Thyroid gland (tissue), 4 donors: ENCODE results near the gene PATL1.

ENCODE experiments used
- CTCF ChIP-seq, 6 experiments: fragments of 200-600 bp in 3 of 6; fragments of 450-650 bp in 3 of 6; sonication (generic) in 3 of 6; IDR thresholded peaks; one replicate each; pipeline ENCODE4 v1.5.1; 2016 to 2019; ENCODE audit warnings: antibody characterized with exemption in 6 of 6, mild to moderate bottlenecking in 2 of 6, inconsistent platforms in 1 of 6, moderate library complexity in 1 of 6
- POLR2A ChIP-seq, 2 donors: fragments of 450-650 bp; IDR thresholded peaks; one replicate each; pipeline ENCODE4 v1.6.1; 2017; ENCODE audit warnings: antibody characterized with exemption in 2 of 2, mild to moderate bottlenecking in 2 of 2, moderate library complexity in 1 of 2

DNA sequence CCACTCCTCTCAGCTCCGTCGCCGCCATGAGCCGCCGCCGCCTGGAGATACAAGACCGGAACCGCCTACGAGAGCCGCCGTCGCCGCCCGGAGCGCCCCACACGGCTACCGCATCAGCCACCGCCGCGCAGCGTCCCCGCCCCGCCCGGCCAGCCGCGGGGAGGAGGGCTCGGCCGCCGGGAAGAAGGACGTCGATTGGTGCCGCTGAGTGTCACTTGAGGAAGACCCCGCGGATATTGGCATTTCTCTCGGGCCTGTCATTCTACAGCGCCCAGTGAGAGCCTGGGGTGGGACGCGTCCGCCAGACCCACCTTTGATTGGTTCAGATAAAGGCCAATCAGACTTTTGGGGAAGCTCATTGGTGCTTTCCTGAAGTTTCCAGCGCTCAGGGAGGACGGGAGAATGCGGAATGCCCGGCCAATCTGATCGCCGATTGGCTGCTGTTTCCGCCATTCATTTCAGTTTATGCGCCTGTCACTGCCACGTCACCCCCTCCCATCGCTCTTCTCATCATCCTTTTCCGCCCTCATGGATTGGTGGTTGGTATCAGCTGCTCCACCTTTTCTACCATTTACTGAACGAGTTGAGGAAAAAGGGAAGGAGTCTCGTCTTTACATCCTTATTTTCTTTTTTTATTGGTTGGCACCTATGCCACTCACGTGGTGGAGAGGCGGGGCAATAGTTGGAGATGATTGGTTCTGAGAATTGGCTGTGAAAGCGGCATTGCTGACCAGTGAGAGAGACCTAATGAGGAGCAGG is 53.0 kb downstream of the PATL1 start, which contains the start of gene OSBP:
- peak in 1 of 6 experiments; percentile 39 for TF ChIP-seq CTCF (IDR thresholded peaks at IDR 0.05)
- TF ChIP-seq POLR2A (IDR thresholded peaks at IDR 0.05): peak; percentile 19 to 91
